Colonic mucosa (tissue), 4 donors: ENCODE data around the gene DHRSX. TPM values are rescaled to one million over a fixed set of nuclear protein-coding genes. Genes with fewer than 3 reads are reported as not detected.

Source experiments
- DNase-seq: peaks from one replicate; pipeline ENCODE4 v3.0.0-alpha.2; 2020
- H3K27ac ChIP-seq: fragments of 200-600 bp; one replicate; pipeline ENCODE4 v1.8.0; 2021
- H3K27me3 ChIP-seq: fragments of 200-600 bp; one replicate; pipeline ENCODE4 v1.8.0; 2021
- H3K36me3 ChIP-seq: fragments of 200-600 bp; one replicate; pipeline ENCODE4 v1.8.0; 2021
- H3K4me1 ChIP-seq: fragments of 200-600 bp; one replicate; pipeline ENCODE4 v1.8.0; 2021; ENCODE audit warnings: mild to moderate bottlenecking
- H3K4me3 ChIP-seq: fragments of 200-600 bp; one replicate; pipeline ENCODE4 v1.8.0; 2021
- H3K9ac ChIP-seq, 2 donors: one replicate each; pipeline ENCODE4 v1.7.0; 2013; ENCODE audit warnings: control low read depth in 2 of 2, low read depth in 2 of 2, low read length in 2 of 2
- H3K9me3 ChIP-seq: fragments of 200-600 bp; one replicate; pipeline ENCODE4 v1.8.0; 2021
- intact Hi-C: fragments of 100-400 bp; cut with DNase I; formaldehyde crosslinking; loops from one replicate; pipeline ENCODE4 v1.14.1; 2022
- total RNA-seq, 2 donors: library from RNA; stranded (reverse); fragmentation: NEBNext Ultra II Directional in 1 of 2; extraction: Animal tissue kit (Norgen Biotek cat#: 25700) in 1 of 2; gene quantifications; one replicate each; pipeline ENCODE4 v1.2.1, GENCODE V29; 2021
- TF ChIP-seq, protein P1 (sequence below): fragments of 200-600 bp; IDR thresholded peaks from one replicate; pipeline ENCODE4 v1.8.0; 2022; ENCODE audit warnings: antibody characterized with exemption, mild to moderate bottlenecking
- donor health status: healthy.
- donor health status: DM: no; HTN: no; CAD: no.
- donor health status: DM: no; HTN: no; CAD: no.

The DHRSX gene
- total RNA-seq, 2 donors from 2014 or later, result 28.6 to 43.3 TPM

DNA sequence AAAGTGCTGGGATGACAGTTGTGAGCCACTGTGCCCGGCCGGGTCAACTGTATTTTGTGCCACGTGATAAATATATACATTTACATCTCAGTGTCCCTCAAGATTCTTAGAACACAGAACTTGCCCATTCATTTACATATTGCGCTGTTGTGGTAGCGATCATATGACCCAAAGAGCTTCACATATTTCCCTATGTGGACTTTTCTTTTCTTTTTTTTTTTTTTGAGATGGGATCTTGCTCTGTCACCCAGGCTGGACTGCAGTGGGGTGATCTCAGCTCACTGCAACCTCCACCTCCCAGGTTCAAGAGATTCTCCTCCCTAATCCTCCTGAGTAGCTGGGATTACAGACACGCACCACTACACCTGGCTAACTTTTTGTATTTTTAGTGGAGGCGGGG lies 180.7 kb downstream of the DHRSX start:
- H3K36me3 ChIP-seq, result no peaks in the 10 kb centered on the region
- TF ChIP-seq, protein P1, sequence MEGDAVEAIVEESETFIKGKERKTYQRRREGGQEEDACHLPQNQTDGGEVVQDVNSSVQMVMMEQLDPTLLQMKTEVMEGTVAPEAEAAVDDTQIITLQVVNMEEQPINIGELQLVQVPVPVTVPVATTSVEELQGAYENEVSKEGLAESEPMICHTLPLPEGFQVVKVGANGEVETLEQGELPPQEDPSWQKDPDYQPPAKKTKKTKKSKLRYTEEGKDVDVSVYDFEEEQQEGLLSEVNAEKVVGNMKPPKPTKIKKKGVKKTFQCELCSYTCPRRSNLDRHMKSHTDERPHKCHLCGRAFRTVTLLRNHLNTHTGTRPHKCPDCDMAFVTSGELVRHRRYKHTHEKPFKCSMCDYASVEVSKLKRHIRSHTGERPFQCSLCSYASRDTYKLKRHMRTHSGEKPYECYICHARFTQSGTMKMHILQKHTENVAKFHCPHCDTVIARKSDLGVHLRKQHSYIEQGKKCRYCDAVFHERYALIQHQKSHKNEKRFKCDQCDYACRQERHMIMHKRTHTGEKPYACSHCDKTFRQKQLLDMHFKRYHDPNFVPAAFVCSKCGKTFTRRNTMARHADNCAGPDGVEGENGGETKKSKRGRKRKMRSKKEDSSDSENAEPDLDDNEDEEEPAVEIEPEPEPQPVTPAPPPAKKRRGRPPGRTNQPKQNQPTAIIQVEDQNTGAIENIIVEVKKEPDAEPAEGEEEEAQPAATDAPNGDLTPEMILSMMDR, result no peak
- H3K27ac ChIP-seq, result no peak overlapping the region
- DNase-seq, result no peak
- H3K9me3 ChIP-seq, result no peaks in the 10 kb centered on the region
- intact Hi-C loops, result no loop called here
- no peaks in the 10 kb centered on the region for H3K4me1 ChIP-seq
- H3K4me3 ChIP-seq, result no peak overlapping the region
- no peaks in the 10 kb centered on the region for H3K27me3 ChIP-seq
- H3K9ac ChIP-seq, result no peak overlapping the region

DNA sequence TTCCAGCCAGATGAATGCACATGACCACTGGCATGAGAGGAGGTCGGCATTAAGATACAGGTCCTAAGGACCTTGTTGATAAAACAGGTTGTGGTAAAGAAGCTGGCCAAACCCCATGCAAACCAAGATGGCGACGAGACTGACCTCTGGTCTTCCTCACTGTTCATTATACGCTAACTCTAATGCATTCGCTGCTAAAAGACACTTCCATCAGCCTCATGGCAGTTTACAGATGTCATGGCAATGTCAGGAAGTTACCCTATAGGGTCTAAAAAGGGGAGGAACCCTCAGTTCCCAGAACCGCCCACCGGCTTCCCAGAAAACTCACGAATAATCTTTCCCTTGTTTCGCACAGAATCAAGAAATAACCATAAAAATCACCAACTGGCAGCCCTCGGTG lies 182.4 kb downstream of the DHRSX start:
- Histone ChIP-seq H3K9ac (no peak overlapping the region), H3K9me3 (no peaks in the 10 kb centered on the region), H3K4me3 (no peak overlapping the region), H3K36me3 (no peaks in the 10 kb centered on the region), H3K27ac (no peak overlapping the region), H3K4me1 (no peaks in the 10 kb centered on the region), H3K27me3 (no peaks in the 10 kb centered on the region)
- TF ChIP-seq, protein P1, result no peak
- no peak for DNase-seq
- intact Hi-C loops, result no loop called here

DNA sequence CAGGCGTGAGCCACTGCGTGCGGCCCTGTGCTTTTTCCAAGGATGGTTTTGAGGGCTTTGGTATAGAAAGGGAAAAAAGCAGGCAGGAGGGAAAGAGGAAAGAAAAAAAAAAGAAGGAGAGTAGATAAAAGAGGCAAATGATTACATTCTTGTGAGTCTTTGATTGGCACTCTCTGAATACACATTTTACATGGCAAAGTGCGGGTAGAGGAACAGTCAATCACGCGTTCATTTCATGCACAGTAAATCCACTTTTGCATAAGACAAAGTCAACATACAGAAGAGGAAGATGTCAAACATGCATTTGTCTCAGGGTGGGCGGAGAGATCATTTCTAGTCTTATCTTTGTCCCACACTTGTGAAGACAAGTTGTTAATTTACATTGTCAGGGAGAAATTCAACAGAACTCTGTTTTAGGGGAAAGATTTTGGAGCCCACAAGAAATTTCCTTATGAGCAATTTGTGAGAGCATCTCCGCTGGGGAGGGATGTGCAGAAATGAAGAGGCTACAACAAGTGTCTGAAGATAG lies 183.2 kb downstream of the DHRSX start:
- H3K36me3 ChIP-seq, result no peaks in the 10 kb centered on the region
- no peak for DNase-seq
- no peak overlapping the region for H3K9ac ChIP-seq
- TF ChIP-seq, protein P1, result no peak
- H3K27me3 ChIP-seq, result no peaks in the 10 kb centered on the region
- no peaks in the 10 kb centered on the region for H3K4me1 ChIP-seq
- no peak overlapping the region for H3K4me3 ChIP-seq
- no peaks in the 10 kb centered on the region for H3K9me3 ChIP-seq
- no peak overlapping the region for H3K27ac ChIP-seq
- intact Hi-C loops, result no loop called here

DNA sequence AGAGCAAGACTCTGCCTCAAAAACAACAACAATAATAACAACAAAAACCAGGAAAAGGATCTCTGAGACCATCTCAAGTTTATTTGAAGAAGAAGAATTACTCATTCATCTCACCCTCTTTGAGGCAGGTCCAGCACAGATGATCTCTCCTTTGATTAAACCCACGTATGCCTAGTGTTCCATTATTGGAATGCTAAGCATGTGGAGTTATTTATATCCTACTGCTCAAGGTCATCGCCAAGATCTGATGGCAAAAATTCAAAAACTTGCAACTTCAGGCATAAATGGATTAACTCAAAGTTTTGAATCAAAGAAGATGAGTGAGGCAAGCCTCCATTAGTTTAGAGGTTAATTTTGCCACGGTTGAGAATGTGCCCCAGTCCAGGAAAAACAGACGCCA lies 184.2 kb downstream of the DHRSX start:
- Histone ChIP-seq H3K9me3 (no peaks in the 10 kb centered on the region), H3K36me3 (no peaks in the 10 kb centered on the region), H3K4me3 (no peak overlapping the region), H3K27ac (no peak overlapping the region), H3K9ac (no peak overlapping the region), H3K4me1 (no peaks in the 10 kb centered on the region), H3K27me3 (no peaks in the 10 kb centered on the region)
- intact Hi-C loops, result no loop called here
- TF ChIP-seq, protein P1, result no peak
- DNase-seq, result no peak

DNA sequence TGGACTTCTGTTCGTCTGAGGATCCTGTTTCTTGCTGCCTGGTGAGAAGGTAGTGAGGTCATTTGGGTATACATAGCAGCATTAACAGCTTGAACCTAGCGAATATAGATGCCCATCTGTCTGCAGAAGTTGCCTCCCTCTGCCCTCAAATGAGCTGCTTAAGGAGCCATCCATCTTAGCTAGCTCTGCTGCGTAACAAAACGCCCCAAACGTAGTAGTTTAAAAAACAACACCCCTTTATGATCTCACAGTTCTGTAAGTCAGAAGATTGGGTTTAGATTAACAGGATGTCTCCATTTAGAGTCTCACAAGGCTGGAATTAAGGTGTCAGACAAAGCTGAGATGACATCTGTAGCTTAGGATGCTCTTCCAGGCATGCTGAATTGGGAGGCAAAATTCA lies 185.3 kb downstream of the DHRSX start:
- no peaks in the 10 kb centered on the region for H3K36me3 ChIP-seq
- no peak for DNase-seq
- TF ChIP-seq, protein P1, result no peak
- no peaks in the 10 kb centered on the region for H3K4me1 ChIP-seq
- H3K9ac ChIP-seq, result no peak overlapping the region
- no peaks in the 10 kb centered on the region for H3K9me3 ChIP-seq
- H3K27ac ChIP-seq, result no peak overlapping the region
- H3K27me3 ChIP-seq, result no peaks in the 10 kb centered on the region
- H3K4me3 ChIP-seq, result no peak overlapping the region
- intact Hi-C loops, result no loop called here
